H9 (cell line): ENCODE results near the gene TTC19. TPM values are rescaled to one million over a fixed set of nuclear protein-coding genes. Genes with fewer than 3 reads are reported as not detected.
A peak's percentile ranks its signal among the peaks of the same experiment; 100 is the strongest.

Experiments used
- DNase-seq: peaks from one replicate; pipeline ENCODE4 v3.0.0-alpha.2; 2017
- H2AFZ ChIP-seq: one replicate; pipeline ENCODE4 v1.6.1; 2013; ENCODE audit warnings: mild to moderate bottlenecking, low read length, control low read depth, moderate library complexity
- H2AK5ac ChIP-seq: 2 replicates; pipeline ENCODE4 v1.6.1; 2013; ENCODE audit warnings: low read length, control low read depth, mixed read lengths; ENCODE audit not compliant: insufficient read length
- H2BK120ac ChIP-seq: one replicate; pipeline ENCODE4 v1.6.1; 2013; ENCODE audit warnings: low read depth, mild to moderate bottlenecking, low read length, control low read depth, inconsistent platforms; ENCODE audit not compliant: poor library complexity, severe bottlenecking
- H2BK12ac ChIP-seq: 2 replicates; pipeline ENCODE4 v1.6.1; 2013; ENCODE audit warnings: low read length, control low read depth, mixed read lengths, low read depth; ENCODE audit not compliant: insufficient read length
- H2BK15ac ChIP-seq: 2 replicates; pipeline ENCODE4 v1.6.1; 2013; ENCODE audit warnings: low read depth, low read length, control low read depth
- H2BK20ac ChIP-seq: one replicate; pipeline ENCODE4 v1.6.1; 2013; ENCODE audit warnings: low read depth, mild to moderate bottlenecking, low read length, control low read depth, inconsistent platforms; ENCODE audit not compliant: poor library complexity, severe bottlenecking
- H2BK5ac ChIP-seq: 2 replicates; pipeline ENCODE4 v1.6.1; 2013; ENCODE audit warnings: low read length, control low read depth, mixed read lengths; ENCODE audit not compliant: insufficient read length
- H3K14ac ChIP-seq: 2 replicates; pipeline ENCODE4 v1.6.1; 2013; ENCODE audit warnings: low read length, control low read depth; ENCODE audit not compliant: insufficient read depth
- H3K18ac ChIP-seq: 2 replicates; pipeline ENCODE4 v1.6.1; 2013; ENCODE audit warnings: low read depth, mild to moderate bottlenecking, mixed read lengths, low read length, control low read depth; ENCODE audit not compliant: insufficient read length
- H3K23ac ChIP-seq: 2 replicates; pipeline ENCODE4 v1.6.1; 2013; ENCODE audit warnings: low read length, control low read depth, mixed read lengths, low read depth; ENCODE audit not compliant: insufficient read length
- H3K23me2 ChIP-seq: 2 replicates; pipeline ENCODE4 v1.6.1; 2013; ENCODE audit warnings: low read depth, mild to moderate bottlenecking, mixed read lengths, low read length, control low read depth; ENCODE audit not compliant: insufficient read length, poor library complexity, severe bottlenecking
- H3K27ac ChIP-seq: 2 replicates; pipeline ENCODE4 v1.5.1; 2013; ENCODE audit warnings: low read length, control low read depth, mixed read lengths, low read depth; ENCODE audit not compliant: insufficient read length
- H3K27me3 ChIP-seq: 2 replicates; pipeline ENCODE4 v1.6.1; 2013; ENCODE audit warnings: low read length, control low read depth, inconsistent platforms; ENCODE audit not compliant: insufficient read depth
- H3K4ac ChIP-seq: 2 replicates; pipeline ENCODE4 v1.6.1; 2013; ENCODE audit warnings: low read depth, mild to moderate bottlenecking, control low read depth, inconsistent platforms, low read length, moderate library complexity
- H3K4me1 ChIP-seq: 2 replicates; pipeline ENCODE4 v1.6.1; 2013; ENCODE audit warnings: low read length, control low read depth, inconsistent platforms; ENCODE audit not compliant: insufficient read depth
- H3K4me2 ChIP-seq: 2 replicates; pipeline ENCODE4 v1.6.1; 2013; ENCODE audit warnings: low read length, control low read depth, mixed read lengths; ENCODE audit not compliant: insufficient read length, insufficient read depth
- H3K56ac ChIP-seq: 2 replicates; pipeline ENCODE4 v1.6.1; 2013; ENCODE audit warnings: low read depth, mild to moderate bottlenecking, mixed read lengths, low read length, control low read depth; ENCODE audit not compliant: insufficient read length
- H3K79me1 ChIP-seq: 2 replicates; pipeline ENCODE4 v1.6.1; 2013; ENCODE audit warnings: low read depth, mild to moderate bottlenecking, moderate library complexity, low read length, control low read depth, inconsistent platforms; ENCODE audit not compliant: insufficient read depth, poor library complexity, severe bottlenecking
- H3K79me2 ChIP-seq: 2 replicates; pipeline ENCODE4 v1.6.1; 2013; ENCODE audit warnings: low read length, control low read depth, inconsistent platforms; ENCODE audit not compliant: insufficient read depth
- H3K9ac ChIP-seq: 2 replicates; pipeline ENCODE4 v1.6.1; 2013; ENCODE audit warnings: low read length, control low read depth, mixed read lengths; ENCODE audit not compliant: insufficient read length; ENCODE audit errors: extremely low read depth
- H3K9me3 ChIP-seq: one replicate; pipeline ENCODE4 v1.6.1; 2013; ENCODE audit warnings: low read depth, low read length, inconsistent platforms; ENCODE audit not compliant: control insufficient read depth
- H3T11ph ChIP-seq: one replicate; pipeline ENCODE4 v1.6.1; 2013; ENCODE audit warnings: mild to moderate bottlenecking, low read length, control low read depth, inconsistent platforms
- H4K20me1 ChIP-seq: one replicate; pipeline ENCODE4 v1.6.1; 2013; ENCODE audit not compliant: control insufficient read depth, insufficient read length, insufficient read depth
- H4K5ac ChIP-seq: 2 replicates; pipeline ENCODE4 v1.6.1; 2013; ENCODE audit warnings: low read depth, mild to moderate bottlenecking, mixed read lengths, low read length, control low read depth; ENCODE audit not compliant: insufficient read length
- H4K8ac ChIP-seq: replicated peaks from 2 replicates; pipeline ENCODE4 v1.6.1; 2013; ENCODE audit warnings: low read length, control low read depth, mixed read lengths, low read depth; ENCODE audit not compliant: insufficient read length
- H4K91ac ChIP-seq: 2 replicates; pipeline ENCODE4 v1.6.1; 2013; ENCODE audit warnings: low read depth, mild to moderate bottlenecking, moderate library complexity, mixed read lengths, low read length, control low read depth; ENCODE audit not compliant: insufficient read length
- H3K27ac Mint-ChIP-seq, 3 experiments: 2 replicates in 2 of 3; 3 replicates in 1 of 3; pipeline ENCODE4 v1.8.0; 2020 to 2021; ENCODE audit warnings: mixed read lengths in 3 of 3, mild to moderate bottlenecking in 1 of 3, moderate library complexity in 1 of 3
- H3K27me3 Mint-ChIP-seq: 2 replicates; pipeline ENCODE4 v1.8.0; 2021; ENCODE audit warnings: low read depth, mild to moderate bottlenecking, moderate library complexity, mixed read lengths
- H3K36me3 Mint-ChIP-seq, 3 experiments: 2 replicates in 2 of 3; 3 replicates in 1 of 3; pipeline ENCODE4 v1.8.0; 2020 to 2021; ENCODE audit warnings: low read depth in 3 of 3, mixed read lengths in 3 of 3; ENCODE audit not compliant: insufficient read depth in 1 of 3
- H3K4me1 Mint-ChIP-seq, 2 experiments: 2 replicates each; pipeline ENCODE4 v1.8.0; 2020; ENCODE audit warnings: mixed read lengths in 2 of 2
- H3K4me3 Mint-ChIP-seq, 2 experiments: 2 replicates in 1 of 2; 3 replicates in 1 of 2; pipeline ENCODE4 v1.8.0; 2020 to 2021; ENCODE audit warnings: mild to moderate bottlenecking in 2 of 2, mixed read lengths in 2 of 2, moderate library complexity in 1 of 2
- H3K9me3 Mint-ChIP-seq, 2 experiments: 2 replicates in 1 of 2; 3 replicates in 1 of 2; pipeline ENCODE4 v1.8.0; 2020; ENCODE audit warnings: mild to moderate bottlenecking in 2 of 2, mixed read lengths in 2 of 2, moderate library complexity in 1 of 2
- WGBS: extraction: QIAGEN DNeasy Blood & Tissue Kit; methylation state at CpG from one replicate; pipeline ENCODE4 v1.1.7; 2013; ENCODE audit warnings: missing lambda C conversion rate, low lambda C conversion rate, mixed read lengths; ENCODE audit not compliant: insufficient read length; ENCODE audit errors: extremely low coverage; 5-methylcytosine and 5-hydroxymethylcytosine counted together
- total RNA-seq: library from RNA; stranded (reverse); gene quantifications from 2 replicates; pipeline ENCODE4 v1.2.1, GENCODE V29; 2021
- TF ChIP-seq, protein P1 (sequence below): fragments of 200-600 bp; sonication (generic); conservative IDR thresholded peaks from 3 replicates; pipeline ENCODE4 v1.8.0; 2021; ENCODE audit warnings: antibody characterized with exemption, mild to moderate bottlenecking

TTC19 gene
- total RNA-seq, 1 experiment from 2014 or later = 64.3 TPM

DNA sequence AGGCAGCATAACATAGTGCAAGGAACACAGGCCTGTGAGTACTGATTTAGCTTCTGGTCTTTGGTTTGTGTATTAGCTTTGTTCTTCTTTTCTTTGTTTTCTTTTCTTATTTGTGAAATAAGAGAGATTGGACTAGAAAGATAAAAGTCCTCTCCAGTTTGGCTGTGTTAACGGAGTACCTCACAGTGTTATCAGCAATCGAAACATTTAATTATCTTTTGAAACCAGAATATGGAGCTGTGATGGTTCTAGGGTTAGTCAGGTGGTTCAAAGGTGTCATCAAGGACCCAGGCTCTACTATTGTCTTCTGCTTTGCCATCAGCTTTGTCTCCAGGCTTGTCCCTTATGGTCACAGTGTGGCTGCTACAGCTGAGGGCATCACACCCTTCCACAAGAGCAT lies 29.1 kb upstream of the TTC19 start:
- no peaks in the 10 kb centered on the region for H3K9me3 Mint-ChIP-seq
- Histone ChIP-seq H3K4ac (no peak overlapping the region), H3K9me3 (no peaks in the 10 kb centered on the region), H3K79me1 (no peaks in the 10 kb centered on the region), H4K8ac (no peak overlapping the region), H3K18ac (no peak overlapping the region), H3K27me3 (no peaks in the 10 kb centered on the region), H2BK12ac (no peak overlapping the region), H4K20me1 (no peaks in the 10 kb centered on the region), H4K91ac (no peak overlapping the region), H4K5ac (no peak overlapping the region), H3K4me2 (no peak overlapping the region), H3K14ac (no peak overlapping the region), H3K79me2 (no peaks in the 10 kb centered on the region), H3K4me1 (peaks cover 4% of the 10 kb centered on the region; the same call in 1 of the 2 replicates), H2BK120ac (no peak overlapping the region), H2AK5ac (no peak overlapping the region), H3K56ac (no peak overlapping the region), H2AFZ (no peak overlapping the region), H3T11ph (no peak overlapping the region), H3K27ac (no peak overlapping the region), H3K9ac (no peak overlapping the region), H3K23me2 (peaks cover 3% of the 10 kb centered on the region), H2BK20ac (no peak overlapping the region), H2BK15ac (no peak overlapping the region), H3K23ac (no peak overlapping the region), H2BK5ac (no peak overlapping the region)
- H3K36me3 Mint-ChIP-seq = peaks cover 2 to 9% (median 7%) of the 10 kb centered on the region in 3 experiments
- H3K27me3 Mint-ChIP-seq = no peaks in the 10 kb centered on the region; the same call in 1 of the 2 replicates
- H3K4me3 Mint-ChIP-seq = no peak overlapping the region
- H3K4me1 Mint-ChIP-seq = peaks cover 51 to 57% of the 10 kb centered on the region in 2 experiments
- WGBS = no CpG with 5 or more reads among the region's 2 CpGs
- TF ChIP-seq, protein P1, sequence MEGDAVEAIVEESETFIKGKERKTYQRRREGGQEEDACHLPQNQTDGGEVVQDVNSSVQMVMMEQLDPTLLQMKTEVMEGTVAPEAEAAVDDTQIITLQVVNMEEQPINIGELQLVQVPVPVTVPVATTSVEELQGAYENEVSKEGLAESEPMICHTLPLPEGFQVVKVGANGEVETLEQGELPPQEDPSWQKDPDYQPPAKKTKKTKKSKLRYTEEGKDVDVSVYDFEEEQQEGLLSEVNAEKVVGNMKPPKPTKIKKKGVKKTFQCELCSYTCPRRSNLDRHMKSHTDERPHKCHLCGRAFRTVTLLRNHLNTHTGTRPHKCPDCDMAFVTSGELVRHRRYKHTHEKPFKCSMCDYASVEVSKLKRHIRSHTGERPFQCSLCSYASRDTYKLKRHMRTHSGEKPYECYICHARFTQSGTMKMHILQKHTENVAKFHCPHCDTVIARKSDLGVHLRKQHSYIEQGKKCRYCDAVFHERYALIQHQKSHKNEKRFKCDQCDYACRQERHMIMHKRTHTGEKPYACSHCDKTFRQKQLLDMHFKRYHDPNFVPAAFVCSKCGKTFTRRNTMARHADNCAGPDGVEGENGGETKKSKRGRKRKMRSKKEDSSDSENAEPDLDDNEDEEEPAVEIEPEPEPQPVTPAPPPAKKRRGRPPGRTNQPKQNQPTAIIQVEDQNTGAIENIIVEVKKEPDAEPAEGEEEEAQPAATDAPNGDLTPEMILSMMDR = no peak
- peak overlapping the region in 1 of 3 experiments; percentile 16; a peak in 2 of 7 replicates for H3K27ac Mint-ChIP-seq
- no peak for DNase-seq
